GM10248 (cell line): ENCODE data around the gene TOMM22.

Source experiments
- CTCF ChIA-PET: fragments of 300-600 bp; sonication (Branson Sonifier 250); formaldehyde crosslinking; extraction: SDS; loops from one replicate; lab custom pipeline; 2021; ENCODE audit warnings: antibody characterized with exemption; lab: Yijun Ruan, JAX
- POLR2A ChIA-PET: fragments of 350-650 bp; sonication (Branson Sonifier 250); formaldehyde crosslinking; extraction: SDS; loops from one replicate; lab custom pipeline; 2020; ENCODE audit warnings: antibody characterized with exemption; lab: Yijun Ruan, JAX
- DNase-seq: peaks from one replicate; pipeline ENCODE4 v3.0.0; 2012; ENCODE audit errors: extremely low spot score
- CTCF ChIP-seq: IDR thresholded peaks from 2 replicates; pipeline ENCODE4 v1.5.1; 2012; ENCODE audit warnings: mild to moderate bottlenecking, low read depth; ENCODE audit errors: extremely low read depth, missing control alignments, control extremely low read depth

Gene TOMM22

GRCh38 chr22:38645430-38645829, 36.3 kb upstream of the TOMM22 start:
- CTCF ChIA-PET, result no interaction called here

GRCh38 chr22:38649841-38650522, 31.8 kb upstream of the TOMM22 start:
- no peak for TF ChIP-seq CTCF
- ChIA-PET POLR2A (no interaction called here), CTCF (interaction anchor here (1.2 kb wide), 1 partner anchor 17 kb away, joined by 4 read pairs; no protein-coding TSS in a partner anchor)
- no peak for DNase-seq

More at GRCh38 chr22:38645430-38645829, 36.3 kb upstream of the TOMM22 start:
- POLR2A ChIA-PET, result no interaction called here
- no peak for TF ChIP-seq CTCF
- no peak for DNase-seq

DNA sequence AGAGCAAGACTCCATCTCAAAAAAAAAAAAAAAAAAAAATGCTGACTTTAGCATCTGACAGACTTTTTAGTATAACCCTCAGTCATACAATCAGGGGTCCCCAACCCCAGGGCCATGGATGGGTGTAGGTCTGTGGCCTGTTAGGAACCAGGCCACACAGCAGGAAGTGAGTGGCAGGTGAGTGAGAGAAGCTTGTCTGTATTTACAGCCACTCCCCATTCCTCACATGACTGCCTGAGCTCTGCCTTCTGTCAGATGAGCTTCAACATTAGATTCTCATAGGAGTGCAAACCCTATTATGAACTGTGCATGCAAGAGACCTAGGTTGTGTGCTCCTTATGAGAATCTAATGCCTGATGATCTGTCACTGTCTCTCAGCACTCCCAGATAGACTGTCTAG, 28.9 kb upstream of the TOMM22 start:
- no peak for DNase-seq
- ChIA-PET CTCF (interaction anchor here (1.2 kb wide), 1 partner anchor 29 kb away, joined by 3 read pairs; the partner anchor contains the start of gene TOMM22), POLR2A (no interaction called here)
- TF ChIP-seq CTCF, result no peak

GRCh38 chr22:38653741-38654140, 28.0 kb upstream of the TOMM22 start:
- TF ChIP-seq CTCF, result no peak
- ChIA-PET CTCF (interaction anchor here (1.0 to 1.2 kb wide), 2 partner anchors 28 to 606 kb away, joined by 3 read pairs; partner anchors contain the start of gene TOMM22), POLR2A (no interaction called here)
- no peak for DNase-seq

DNA sequence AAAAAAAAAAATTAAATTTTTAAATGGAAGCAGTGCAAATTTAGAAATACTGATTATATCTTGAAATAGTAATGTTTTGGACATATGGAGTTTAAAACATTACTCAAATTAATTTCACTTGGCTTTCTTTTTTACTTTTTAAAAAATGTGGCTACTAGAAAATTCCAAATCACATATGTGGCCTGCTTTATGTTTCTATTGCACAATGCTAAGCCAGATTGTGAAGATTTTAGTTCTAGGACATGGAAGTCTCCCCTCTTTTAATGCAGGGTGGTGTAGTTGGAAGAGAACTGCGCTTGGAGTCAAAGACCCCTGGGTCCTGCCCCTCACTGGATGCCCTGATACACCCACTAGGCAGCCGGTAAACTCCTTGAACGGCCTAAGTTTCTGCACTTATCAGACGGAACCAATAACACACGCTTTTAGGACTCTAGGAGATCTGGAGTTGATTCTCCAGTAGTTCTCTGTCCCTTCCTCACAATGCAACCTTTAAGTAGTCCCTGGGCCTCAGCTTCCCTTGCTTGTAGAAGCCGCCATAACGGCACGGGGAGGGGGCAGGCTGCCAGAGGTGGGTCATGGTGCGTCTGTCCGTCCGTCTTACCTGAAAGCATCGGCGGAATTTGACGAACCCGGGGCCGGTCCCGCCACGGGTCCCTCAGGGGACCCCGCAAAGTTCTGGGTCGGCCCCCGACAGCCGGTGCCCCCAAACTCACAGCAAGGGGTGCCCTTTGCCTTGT, 26.1 kb upstream of the TOMM22 start:
- ChIA-PET POLR2A (no interaction called here), CTCF (no interaction called here)
- DNase-seq, result no peak
- no peak for TF ChIP-seq CTCF

GRCh38 chr22:38656256-38657044, 25.3 kb upstream of the TOMM22 start, which contains the start of the genes CBY1 and FAM227A:
Gene CBY1 (plus strand): TSS chr22:38656638. CDS start chr22:38668055, 11,417 bp downstream.
Gene FAM227A (minus strand): TSS chr22:38656392. CDS start chr22:38650168, 6,224 bp downstream.
- peak; percentile 98 for DNase-seq
- no peak for TF ChIP-seq CTCF
- ChIA-PET CTCF (interaction anchor here (1.3 to 2.6 kb wide), 2 partner anchors 25 to 27 kb away, joined by 4 to 6 read pairs; partner anchors contain the start of gene TOMM22), POLR2A (no interaction called here)
